Caco-2 (cell line): ENCODE measurements around the gene CBX7. TPM values are rescaled to one million over a fixed set of nuclear protein-coding genes. Genes with fewer than 3 reads are reported as not detected.

Experiments used
- BruUV-seq: library from RNA; stranded (reverse); fragments of 400-500 nt; replicated peaks from 2 replicates; lab custom pipeline; 2021; lab: Mats Ljungman, UMichigan
- CTCF ChIA-PET: fragments of 300-600 bp; sonication (Branson Sonifier 250); formaldehyde crosslinking; loops from one replicate; lab custom pipeline; 2022; ENCODE audit warnings: antibody characterized with exemption; lab: Charles Lee
- POLR2A ChIA-PET: fragments of 300-600 bp; sonication (Branson Sonifier 250); formaldehyde crosslinking; loops from one replicate; lab custom pipeline; 2022; ENCODE audit warnings: antibody characterized with exemption; lab: Charles Lee
- DNase-seq, 2 experiments: peaks; one replicate each; pipeline versions ENCODE4 v3.0.0 to v3.0.0-alpha.2; 2020 to 2022
- H3K27me3 ChIP-seq: replicated peaks from 2 replicates; pipeline ENCODE4 v1.6.0; 2011; ENCODE audit warnings: low read length; ENCODE audit not compliant: control insufficient read depth, insufficient read depth
- H3K36me3 ChIP-seq: 2 replicates; pipeline ENCODE4 v1.5.1; 2011; ENCODE audit warnings: low read length; ENCODE audit not compliant: control insufficient read depth, insufficient read depth
- H3K4me1 ChIP-seq: fragments of 250-450 bp; sonication (Bioruptor Pico); 2 replicates; pipeline ENCODE4 v1.5.1; 2020; ENCODE audit warnings: mild to moderate bottlenecking
- H3K4me3 ChIP-seq: 2 replicates; pipeline ENCODE4 v1.5.1; 2011; ENCODE audit warnings: low read depth, mild to moderate bottlenecking, control low read depth, low read length
- H3K9me3 ChIP-seq: fragments of 250-450 bp; sonication (Bioruptor Pico); 2 replicates; pipeline ENCODE4 v1.5.1; 2020; ENCODE audit warnings: mild to moderate bottlenecking, moderate library complexity
- H3K27ac Mint-ChIP-seq: one replicate; pipeline ENCODE4 v1.8.0; 2022; ENCODE audit warnings: mixed read lengths; ENCODE audit not compliant: unreplicated experiment
- H3K27me3 Mint-ChIP-seq: one replicate; pipeline ENCODE4 v1.8.0; 2022; ENCODE audit warnings: mixed read lengths; ENCODE audit not compliant: insufficient read depth, unreplicated experiment
- H3K36me3 Mint-ChIP-seq: one replicate; pipeline ENCODE4 v1.8.0; 2022; ENCODE audit warnings: mild to moderate bottlenecking, mixed read lengths; ENCODE audit not compliant: insufficient read depth, unreplicated experiment
- H3K4me1 Mint-ChIP-seq: one replicate; pipeline ENCODE4 v1.8.0; 2022; ENCODE audit warnings: low read depth, mixed read lengths; ENCODE audit not compliant: unreplicated experiment
- H3K4me3 Mint-ChIP-seq: one replicate; pipeline ENCODE4 v1.8.0; 2022; ENCODE audit warnings: mild to moderate bottlenecking, moderate library complexity, mixed read lengths; ENCODE audit not compliant: unreplicated experiment
- H3K9me3 Mint-ChIP-seq: one replicate; pipeline ENCODE4 v1.8.0; 2022; ENCODE audit warnings: mixed read lengths; ENCODE audit not compliant: unreplicated experiment
- intact Hi-C: fragments of 100-400 bp; cut with micrococcal nuclease; formaldehyde crosslinking; loops from one replicate; pipeline ENCODE4 v1.10.0; 2022; ENCODE audit not compliant: unreplicated experiment
- total RNA-seq: library from RNA; stranded (reverse); gene quantifications from 2 replicates; pipeline ENCODE4 v1.2.3, GENCODE V29; 2022
- TF ChIP-seq, protein P1 (sequence below), 2 experiments: fragments of 200-600 bp in 1 of 2; IDR thresholded peaks; 1 replicate in 1 of 2; 2 replicates in 1 of 2; pipeline versions ENCODE4 v1.5.1 to v1.8.0; 2011 to 2022; ENCODE audit warnings: antibody characterized with exemption in 1 of 2, control low read depth in 1 of 2, inconsistent platforms in 1 of 2, low read depth in 1 of 2, low read length in 1 of 2, mild to moderate bottlenecking in 1 of 2, moderate library complexity in 1 of 2; ENCODE audit not compliant: insufficient read depth in 1 of 2, severe bottlenecking in 1 of 2, unreplicated experiment in 1 of 2

Gene CBX7
- total RNA-seq, 1 experiment from 2014 or later: 4.4 TPM

DNA sequence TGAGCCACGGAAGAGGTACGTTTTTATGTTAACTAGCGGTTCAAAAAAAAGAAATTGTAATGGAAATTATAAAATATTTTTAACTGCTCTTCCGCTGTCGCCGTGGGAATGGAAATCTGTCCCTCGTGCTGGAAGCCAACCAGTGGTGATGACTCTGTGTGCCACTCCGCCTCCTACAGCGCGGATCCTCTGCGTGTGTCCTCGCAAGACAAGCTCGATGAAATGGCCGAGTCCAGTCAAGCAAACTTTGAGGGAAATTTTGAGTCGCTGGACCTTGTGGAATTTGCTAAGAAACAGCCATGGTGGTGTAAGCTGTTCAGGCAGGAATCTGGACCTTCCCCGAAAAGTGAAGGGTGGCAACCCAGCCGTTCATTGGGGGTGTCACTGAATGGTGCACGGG, 2.9 kb upstream of the CBX7 start:
- Histone ChIP-seq H3K36me3 (no peaks in the 10 kb centered on the region), H3K27me3 (peaks cover 2% of the 10 kb centered on the region; the same call in 1 of the 2 replicates), H3K4me1 (peaks cover 8% of the 10 kb centered on the region; the same call in 1 of the 2 replicates), H3K9me3 (no peaks in the 10 kb centered on the region), H3K4me3 (no peak overlapping the region)
- CTCF ChIA-PET: no interaction called here
- BruUV-seq: no TSS peak
- no peak for DNase-seq
- Mint-ChIP-seq H3K27ac (no peak overlapping the region), H3K9me3 (peaks cover 6% of the 10 kb centered on the region), H3K36me3 (no peaks in the 10 kb centered on the region), H3K27me3 (peaks cover 24% of the 10 kb centered on the region), H3K4me3 (no peak overlapping the region), H3K4me1 (peaks cover 5% of the 10 kb centered on the region)
- intact Hi-C loops: no loop called here
- POLR2A ChIA-PET: no interaction called here
- TF ChIP-seq, protein P1, sequence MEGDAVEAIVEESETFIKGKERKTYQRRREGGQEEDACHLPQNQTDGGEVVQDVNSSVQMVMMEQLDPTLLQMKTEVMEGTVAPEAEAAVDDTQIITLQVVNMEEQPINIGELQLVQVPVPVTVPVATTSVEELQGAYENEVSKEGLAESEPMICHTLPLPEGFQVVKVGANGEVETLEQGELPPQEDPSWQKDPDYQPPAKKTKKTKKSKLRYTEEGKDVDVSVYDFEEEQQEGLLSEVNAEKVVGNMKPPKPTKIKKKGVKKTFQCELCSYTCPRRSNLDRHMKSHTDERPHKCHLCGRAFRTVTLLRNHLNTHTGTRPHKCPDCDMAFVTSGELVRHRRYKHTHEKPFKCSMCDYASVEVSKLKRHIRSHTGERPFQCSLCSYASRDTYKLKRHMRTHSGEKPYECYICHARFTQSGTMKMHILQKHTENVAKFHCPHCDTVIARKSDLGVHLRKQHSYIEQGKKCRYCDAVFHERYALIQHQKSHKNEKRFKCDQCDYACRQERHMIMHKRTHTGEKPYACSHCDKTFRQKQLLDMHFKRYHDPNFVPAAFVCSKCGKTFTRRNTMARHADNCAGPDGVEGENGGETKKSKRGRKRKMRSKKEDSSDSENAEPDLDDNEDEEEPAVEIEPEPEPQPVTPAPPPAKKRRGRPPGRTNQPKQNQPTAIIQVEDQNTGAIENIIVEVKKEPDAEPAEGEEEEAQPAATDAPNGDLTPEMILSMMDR (IDR thresholded peaks at IDR 0.05; ENCODE audit: insufficient read depth in 1 of 2, low read depth in 1 of 2, low read length in 1 of 2, severe bottlenecking in 1 of 2, unreplicated experiment in 1 of 2): no peak

DNA sequence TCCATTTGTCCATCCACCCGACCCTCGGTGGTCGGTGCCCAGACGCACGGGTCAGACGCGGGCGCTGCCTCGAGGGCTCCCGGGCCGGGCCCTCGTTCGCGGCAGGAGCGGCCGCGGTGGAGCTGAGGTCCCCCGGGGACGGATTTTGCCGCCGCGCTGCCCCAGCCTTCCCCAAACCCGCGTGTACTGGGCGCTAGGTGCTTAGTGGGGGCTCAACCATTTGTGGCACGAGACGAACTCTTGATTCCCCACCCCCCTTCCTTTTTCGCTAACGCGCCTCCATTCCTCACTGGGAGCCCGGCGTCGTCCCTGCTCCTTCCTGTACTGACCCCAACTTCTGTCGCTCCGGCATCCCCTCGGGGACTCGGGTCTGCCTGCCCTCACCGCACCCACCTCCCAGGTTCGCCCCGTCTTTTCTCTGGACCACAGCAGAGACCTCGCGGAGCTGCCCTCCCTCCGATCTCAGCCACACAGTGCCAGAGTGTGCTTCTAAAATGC, 789 bp upstream of the CBX7 start:
- DNase-seq: no peak
- peaks cover 5% of the 10 kb centered on the region for H3K4me1 Mint-ChIP-seq
- TF ChIP-seq, protein P1 (IDR thresholded peaks at IDR 0.05; ENCODE audit: insufficient read depth in 1 of 2, low read depth in 1 of 2, low read length in 1 of 2, severe bottlenecking in 1 of 2, unreplicated experiment in 1 of 2): no peak
- no peak overlapping the region for H3K27ac Mint-ChIP-seq
- H3K9me3 Mint-ChIP-seq: peaks cover 6% of the 10 kb centered on the region
- no TSS peak for BruUV-seq
- H3K9me3 ChIP-seq: no peaks in the 10 kb centered on the region
- H3K4me1 ChIP-seq: peaks cover 8% of the 10 kb centered on the region; the same call in 1 of the 2 replicates
- no peaks in the 10 kb centered on the region for H3K36me3 Mint-ChIP-seq
- peaks cover 2% of the 10 kb centered on the region; the same call in 1 of the 2 replicates for H3K27me3 ChIP-seq
- POLR2A ChIA-PET: interaction anchor here (1.0 kb wide), 1 partner anchor 166 kb away, joined by 4 read pairs; the partner anchor contains the start of gene RPL3
- peaks cover 24% of the 10 kb centered on the region for H3K27me3 Mint-ChIP-seq
- intact Hi-C loops: no loop called here
- CTCF ChIA-PET: interaction anchor here (0.8 to 1.0 kb wide), 2 partner anchors 88 to 158 kb away, joined by 3 to 4 read pairs; no protein-coding TSS in a partner anchor
- H3K36me3 ChIP-seq: no peaks in the 10 kb centered on the region
- peak overlapping the region; percentile 79 for H3K4me3 ChIP-seq
- H3K4me3 Mint-ChIP-seq: peak overlapping the region; percentile 90

DNA sequence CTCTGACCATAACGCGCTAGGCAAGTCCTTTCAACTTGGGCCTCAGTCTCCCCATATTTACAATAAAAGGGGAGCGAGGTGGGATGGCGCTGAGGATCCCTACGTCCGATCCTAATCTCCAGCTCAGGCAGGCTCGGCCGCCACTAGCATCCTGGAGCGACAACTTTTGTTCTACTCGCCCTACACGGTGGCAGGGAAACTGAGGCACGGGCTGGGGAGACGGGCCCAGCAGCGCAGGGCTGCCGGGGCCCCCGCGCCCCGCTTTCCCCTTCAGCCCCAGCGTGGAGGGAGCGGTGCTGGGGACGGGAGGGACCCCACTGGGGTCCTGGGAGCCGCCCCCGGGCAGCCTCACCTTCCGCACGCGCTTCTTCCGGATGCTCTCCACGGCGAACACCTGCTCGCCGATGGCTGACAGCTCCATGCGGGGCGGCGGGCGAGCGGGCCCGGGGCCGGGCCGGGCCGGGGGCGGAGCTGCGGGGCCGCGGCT, 413 bp downstream of the CBX7 start:
- Histone ChIP-seq H3K36me3 (no peaks in the 10 kb centered on the region), H3K4me1 (peaks cover 8% of the 10 kb centered on the region; the same call in 1 of the 2 replicates), H3K4me3 (peak overlapping the region; percentile 69), H3K9me3 (no peaks in the 10 kb centered on the region), H3K27me3 (peaks cover 2% of the 10 kb centered on the region; the same call in 1 of the 2 replicates)
- TF ChIP-seq, protein P1 (IDR thresholded peaks at IDR 0.05; ENCODE audit: insufficient read depth in 1 of 2, low read depth in 1 of 2, low read length in 1 of 2, severe bottlenecking in 1 of 2, unreplicated experiment in 1 of 2): no peak
- no peak for DNase-seq
- Mint-ChIP-seq H3K27me3 (peaks cover 24% of the 10 kb centered on the region), H3K27ac (no peak overlapping the region), H3K9me3 (peaks cover 4% of the 10 kb centered on the region), H3K4me1 (peaks cover 5% of the 10 kb centered on the region), H3K36me3 (no peaks in the 10 kb centered on the region), H3K4me3 (peak overlapping the region; percentile 90)
- ChIA-PET CTCF (interaction anchor here (0.6 to 1.2 kb wide), 5 partner anchors 89 to 309 kb away, joined by 3 to 4 read pairs (median 3); partner anchors contain the start of genes NPTXR and RPL3), POLR2A (interaction anchor here (0.7 to 1.0 kb wide), 2 partner anchors 159 to 168 kb away, joined by 4 read pairs; partner anchors contain the start of gene RPL3)
- intact Hi-C loops: no loop called here
- BruUV-seq: no TSS peak
